H9 (cell line): ENCODE data around the gene ST6GALNAC5. TPM values are rescaled to one million over a fixed set of nuclear protein-coding genes. Genes with fewer than 3 reads are reported as not detected.

Experiments
- DNase-seq: peaks from one replicate; pipeline ENCODE4 v3.0.0-alpha.2; 2017
- H2AFZ ChIP-seq: one replicate; pipeline ENCODE4 v1.6.1; 2013; ENCODE audit warnings: mild to moderate bottlenecking, low read length, control low read depth, moderate library complexity
- H2AK5ac ChIP-seq: 2 replicates; pipeline ENCODE4 v1.6.1; 2013; ENCODE audit warnings: low read length, control low read depth, mixed read lengths; ENCODE audit not compliant: insufficient read length
- H2BK120ac ChIP-seq: one replicate; pipeline ENCODE4 v1.6.1; 2013; ENCODE audit warnings: low read depth, mild to moderate bottlenecking, low read length, control low read depth, inconsistent platforms; ENCODE audit not compliant: poor library complexity, severe bottlenecking
- H2BK12ac ChIP-seq: 2 replicates; pipeline ENCODE4 v1.6.1; 2013; ENCODE audit warnings: low read length, control low read depth, mixed read lengths, low read depth; ENCODE audit not compliant: insufficient read length
- H2BK15ac ChIP-seq: 2 replicates; pipeline ENCODE4 v1.6.1; 2013; ENCODE audit warnings: low read depth, low read length, control low read depth
- H2BK20ac ChIP-seq: one replicate; pipeline ENCODE4 v1.6.1; 2013; ENCODE audit warnings: low read depth, mild to moderate bottlenecking, low read length, control low read depth, inconsistent platforms; ENCODE audit not compliant: poor library complexity, severe bottlenecking
- H2BK5ac ChIP-seq: 2 replicates; pipeline ENCODE4 v1.6.1; 2013; ENCODE audit warnings: low read length, control low read depth, mixed read lengths; ENCODE audit not compliant: insufficient read length
- H3K14ac ChIP-seq: 2 replicates; pipeline ENCODE4 v1.6.1; 2013; ENCODE audit warnings: low read length, control low read depth; ENCODE audit not compliant: insufficient read depth
- H3K18ac ChIP-seq: 2 replicates; pipeline ENCODE4 v1.6.1; 2013; ENCODE audit warnings: low read depth, mild to moderate bottlenecking, mixed read lengths, low read length, control low read depth; ENCODE audit not compliant: insufficient read length
- H3K23ac ChIP-seq: 2 replicates; pipeline ENCODE4 v1.6.1; 2013; ENCODE audit warnings: low read length, control low read depth, mixed read lengths, low read depth; ENCODE audit not compliant: insufficient read length
- H3K23me2 ChIP-seq: 2 replicates; pipeline ENCODE4 v1.6.1; 2013; ENCODE audit warnings: low read depth, mild to moderate bottlenecking, mixed read lengths, low read length, control low read depth; ENCODE audit not compliant: insufficient read length, poor library complexity, severe bottlenecking
- H3K27ac ChIP-seq: 2 replicates; pipeline ENCODE4 v1.5.1; 2013; ENCODE audit warnings: low read length, control low read depth, mixed read lengths, low read depth; ENCODE audit not compliant: insufficient read length
- H3K27me3 ChIP-seq: 2 replicates; pipeline ENCODE4 v1.6.1; 2013; ENCODE audit warnings: low read length, control low read depth, inconsistent platforms; ENCODE audit not compliant: insufficient read depth
- H3K4ac ChIP-seq: 2 replicates; pipeline ENCODE4 v1.6.1; 2013; ENCODE audit warnings: low read depth, mild to moderate bottlenecking, control low read depth, inconsistent platforms, low read length, moderate library complexity
- H3K4me1 ChIP-seq: 2 replicates; pipeline ENCODE4 v1.6.1; 2013; ENCODE audit warnings: low read length, control low read depth, inconsistent platforms; ENCODE audit not compliant: insufficient read depth
- H3K4me2 ChIP-seq: 2 replicates; pipeline ENCODE4 v1.6.1; 2013; ENCODE audit warnings: low read length, control low read depth, mixed read lengths; ENCODE audit not compliant: insufficient read length, insufficient read depth
- H3K56ac ChIP-seq: 2 replicates; pipeline ENCODE4 v1.6.1; 2013; ENCODE audit warnings: low read depth, mild to moderate bottlenecking, mixed read lengths, low read length, control low read depth; ENCODE audit not compliant: insufficient read length
- H3K79me1 ChIP-seq: 2 replicates; pipeline ENCODE4 v1.6.1; 2013; ENCODE audit warnings: low read depth, mild to moderate bottlenecking, moderate library complexity, low read length, control low read depth, inconsistent platforms; ENCODE audit not compliant: insufficient read depth, poor library complexity, severe bottlenecking
- H3K79me2 ChIP-seq: 2 replicates; pipeline ENCODE4 v1.6.1; 2013; ENCODE audit warnings: low read length, control low read depth, inconsistent platforms; ENCODE audit not compliant: insufficient read depth
- H3K9ac ChIP-seq: 2 replicates; pipeline ENCODE4 v1.6.1; 2013; ENCODE audit warnings: low read length, control low read depth, mixed read lengths; ENCODE audit not compliant: insufficient read length; ENCODE audit errors: extremely low read depth
- H3K9me3 ChIP-seq: one replicate; pipeline ENCODE4 v1.6.1; 2013; ENCODE audit warnings: low read depth, low read length, inconsistent platforms; ENCODE audit not compliant: control insufficient read depth
- H3T11ph ChIP-seq: one replicate; pipeline ENCODE4 v1.6.1; 2013; ENCODE audit warnings: mild to moderate bottlenecking, low read length, control low read depth, inconsistent platforms
- H4K20me1 ChIP-seq: one replicate; pipeline ENCODE4 v1.6.1; 2013; ENCODE audit not compliant: control insufficient read depth, insufficient read length, insufficient read depth
- H4K5ac ChIP-seq: 2 replicates; pipeline ENCODE4 v1.6.1; 2013; ENCODE audit warnings: low read depth, mild to moderate bottlenecking, mixed read lengths, low read length, control low read depth; ENCODE audit not compliant: insufficient read length
- H4K8ac ChIP-seq: replicated peaks from 2 replicates; pipeline ENCODE4 v1.6.1; 2013; ENCODE audit warnings: low read length, control low read depth, mixed read lengths, low read depth; ENCODE audit not compliant: insufficient read length
- H4K91ac ChIP-seq: 2 replicates; pipeline ENCODE4 v1.6.1; 2013; ENCODE audit warnings: low read depth, mild to moderate bottlenecking, moderate library complexity, mixed read lengths, low read length, control low read depth; ENCODE audit not compliant: insufficient read length
- H3K27ac Mint-ChIP-seq, 3 experiments: 2 replicates in 2 of 3; 3 replicates in 1 of 3; pipeline ENCODE4 v1.8.0; 2020 to 2021; ENCODE audit warnings: mixed read lengths in 3 of 3, mild to moderate bottlenecking in 1 of 3, moderate library complexity in 1 of 3
- H3K27me3 Mint-ChIP-seq: 2 replicates; pipeline ENCODE4 v1.8.0; 2021; ENCODE audit warnings: low read depth, mild to moderate bottlenecking, moderate library complexity, mixed read lengths
- H3K36me3 Mint-ChIP-seq, 3 experiments: 2 replicates in 2 of 3; 3 replicates in 1 of 3; pipeline ENCODE4 v1.8.0; 2020 to 2021; ENCODE audit warnings: low read depth in 3 of 3, mixed read lengths in 3 of 3; ENCODE audit not compliant: insufficient read depth in 1 of 3
- H3K4me1 Mint-ChIP-seq, 2 experiments: 2 replicates each; pipeline ENCODE4 v1.8.0; 2020; ENCODE audit warnings: mixed read lengths in 2 of 2
- H3K4me3 Mint-ChIP-seq, 2 experiments: 2 replicates in 1 of 2; 3 replicates in 1 of 2; pipeline ENCODE4 v1.8.0; 2020 to 2021; ENCODE audit warnings: mild to moderate bottlenecking in 2 of 2, mixed read lengths in 2 of 2, moderate library complexity in 1 of 2
- H3K9me3 Mint-ChIP-seq, 2 experiments: 2 replicates in 1 of 2; 3 replicates in 1 of 2; pipeline ENCODE4 v1.8.0; 2020; ENCODE audit warnings: mild to moderate bottlenecking in 2 of 2, mixed read lengths in 2 of 2, moderate library complexity in 1 of 2
- CTCF ChIP-seq: fragments of 200-600 bp; sonication (generic); conservative IDR thresholded peaks from 3 replicates; pipeline ENCODE4 v1.8.0; 2021; ENCODE audit warnings: antibody characterized with exemption, mild to moderate bottlenecking
- WGBS: extraction: QIAGEN DNeasy Blood & Tissue Kit; methylation state at CpG from one replicate; pipeline ENCODE4 v1.1.7; 2013; ENCODE audit warnings: missing lambda C conversion rate, low lambda C conversion rate, mixed read lengths; ENCODE audit not compliant: insufficient read length; ENCODE audit errors: extremely low coverage; 5-methylcytosine and 5-hydroxymethylcytosine counted together
- total RNA-seq: library from RNA; stranded (reverse); gene quantifications from 2 replicates; pipeline ENCODE4 v1.2.1, GENCODE V29; 2021

The ST6GALNAC5 gene
- total RNA-seq, 1 experiment from 2014 or later = 3.3 TPM

GRCh38 chr1:76857138-76857537, 10.1 kb upstream of the ST6GALNAC5 start:
- Histone ChIP-seq H4K91ac (no peak overlapping the region), H2AK5ac (no peak overlapping the region), H3T11ph (no peak overlapping the region), H4K20me1 (no peaks in the 10 kb centered on the region), H4K5ac (no peak overlapping the region), H2BK15ac (no peak overlapping the region), H3K27me3 (no peaks in the 10 kb centered on the region; the same call in 1 of the 2 replicates), H3K56ac (no peak overlapping the region), H3K9ac (no peak overlapping the region), H3K27ac (no peak overlapping the region), H2AFZ (no peak overlapping the region), H3K9me3 (no peaks in the 10 kb centered on the region), H2BK5ac (no peak overlapping the region), H3K18ac (no peak overlapping the region), H2BK20ac (no peak overlapping the region), H3K4me2 (no peak overlapping the region), H3K79me1 (no peaks in the 10 kb centered on the region), H3K23ac (no peak overlapping the region), H2BK12ac (no peak overlapping the region), H2BK120ac (no peak overlapping the region), H4K8ac (no peak overlapping the region), H3K14ac (no peak overlapping the region), H3K4me1 (peaks cover 1% of the 10 kb centered on the region; the same call in 1 of the 2 replicates), H3K79me2 (no peaks in the 10 kb centered on the region), H3K23me2 (no peaks in the 10 kb centered on the region), H3K4ac (no peak overlapping the region)
- no CpG with 5 or more reads among the region's 5 CpGs for WGBS
- no peak for DNase-seq
- H3K36me3 Mint-ChIP-seq = no peaks in the 10 kb centered on the region; a peak in 1 of 7 replicates
- no peak for TF ChIP-seq CTCF
- H3K9me3 Mint-ChIP-seq = no peaks in the 10 kb centered on the region
- no peak overlapping the region for H3K4me3 Mint-ChIP-seq
- H3K27me3 Mint-ChIP-seq = peaks cover 15% of the 10 kb centered on the region
- peaks cover 27 to 40% of the 10 kb centered on the region in 2 experiments for H3K4me1 Mint-ChIP-seq
- no peak overlapping the region for H3K27ac Mint-ChIP-seq
